Parathyroid adenoma (tissue), 2 donors: ENCODE measurements around the gene C2orf80.

Experiments
- H2AFZ ChIP-seq: fragments of 300-600 bp; sonication (generic); one replicate; pipeline ENCODE4 v1.7.0; 2017; ENCODE audit warnings: antibody characterized with exemption, mild to moderate bottlenecking
- H3K27ac ChIP-seq: fragments of 300-600 bp; sonication (generic); one replicate; pipeline ENCODE4 v1.7.0; 2017
- H3K27me3 ChIP-seq: fragments of 300-600 bp; sonication (generic); one replicate; pipeline ENCODE4 v1.7.0; 2017; ENCODE audit warnings: low read length; ENCODE audit not compliant: control insufficient read depth, insufficient read depth
- H3K36me3 ChIP-seq: fragments of 300-600 bp; sonication (generic); one replicate; pipeline ENCODE4 v1.7.0; 2017; ENCODE audit warnings: low read length; ENCODE audit not compliant: control insufficient read depth, insufficient read depth
- H3K4me1 ChIP-seq: fragments of 300-600 bp; sonication (generic); one replicate; pipeline ENCODE4 v1.7.0; 2017; ENCODE audit warnings: control low read depth
- H3K4me2 ChIP-seq: fragments of 300-600 bp; sonication (generic); one replicate; pipeline ENCODE4 v1.7.0; 2017; ENCODE audit warnings: low read length
- H3K4me3 ChIP-seq: fragments of 300-600 bp; sonication (generic); one replicate; pipeline ENCODE4 v1.7.0; 2017; ENCODE audit warnings: low read depth, low read length
- H3K79me2 ChIP-seq: fragments of 300-600 bp; sonication (generic); one replicate; pipeline ENCODE4 v1.7.0; 2017; ENCODE audit warnings: control low read depth
- H3K9ac ChIP-seq: fragments of 300-600 bp; sonication (generic); one replicate; pipeline ENCODE4 v1.7.0; 2017; ENCODE audit warnings: mild to moderate bottlenecking
- H3K9me3 ChIP-seq: fragments of 300-600 bp; sonication (generic); one replicate; pipeline ENCODE4 v1.7.0; 2017; ENCODE audit warnings: low read length; ENCODE audit not compliant: control insufficient read depth
- TF ChIP-seq, protein P1 (sequence below): fragments of 300-600 bp; sonication (generic); IDR thresholded peaks from one replicate; pipeline ENCODE4 v1.7.0; 2017; ENCODE audit warnings: antibody characterized with exemption, mild to moderate bottlenecking
- donor health status: primary hyperparathyroidism.

The C2orf80 gene

DNA sequence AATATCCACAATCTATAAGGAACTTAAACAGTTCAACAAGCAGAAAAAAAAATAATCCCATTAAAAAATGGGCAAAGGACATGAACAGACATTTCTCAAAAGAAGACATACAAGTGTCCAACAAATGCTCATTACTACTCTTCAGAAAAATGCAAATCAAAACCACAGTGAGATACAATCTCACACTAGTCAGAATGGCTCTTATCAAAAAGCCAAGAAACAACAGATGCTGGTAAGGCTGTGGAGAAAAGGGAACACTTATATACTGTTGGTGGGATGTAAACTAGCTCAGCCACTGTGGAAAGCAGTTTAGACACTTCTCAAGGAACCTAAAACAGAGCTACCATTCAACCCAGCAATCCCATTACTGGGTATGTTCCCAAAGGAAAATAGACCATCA is 36.7 kb downstream of the C2orf80 start:
- no peak overlapping the region for H3K4me3 ChIP-seq
- TF ChIP-seq, protein P1, sequence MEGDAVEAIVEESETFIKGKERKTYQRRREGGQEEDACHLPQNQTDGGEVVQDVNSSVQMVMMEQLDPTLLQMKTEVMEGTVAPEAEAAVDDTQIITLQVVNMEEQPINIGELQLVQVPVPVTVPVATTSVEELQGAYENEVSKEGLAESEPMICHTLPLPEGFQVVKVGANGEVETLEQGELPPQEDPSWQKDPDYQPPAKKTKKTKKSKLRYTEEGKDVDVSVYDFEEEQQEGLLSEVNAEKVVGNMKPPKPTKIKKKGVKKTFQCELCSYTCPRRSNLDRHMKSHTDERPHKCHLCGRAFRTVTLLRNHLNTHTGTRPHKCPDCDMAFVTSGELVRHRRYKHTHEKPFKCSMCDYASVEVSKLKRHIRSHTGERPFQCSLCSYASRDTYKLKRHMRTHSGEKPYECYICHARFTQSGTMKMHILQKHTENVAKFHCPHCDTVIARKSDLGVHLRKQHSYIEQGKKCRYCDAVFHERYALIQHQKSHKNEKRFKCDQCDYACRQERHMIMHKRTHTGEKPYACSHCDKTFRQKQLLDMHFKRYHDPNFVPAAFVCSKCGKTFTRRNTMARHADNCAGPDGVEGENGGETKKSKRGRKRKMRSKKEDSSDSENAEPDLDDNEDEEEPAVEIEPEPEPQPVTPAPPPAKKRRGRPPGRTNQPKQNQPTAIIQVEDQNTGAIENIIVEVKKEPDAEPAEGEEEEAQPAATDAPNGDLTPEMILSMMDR, result no peak

DNA sequence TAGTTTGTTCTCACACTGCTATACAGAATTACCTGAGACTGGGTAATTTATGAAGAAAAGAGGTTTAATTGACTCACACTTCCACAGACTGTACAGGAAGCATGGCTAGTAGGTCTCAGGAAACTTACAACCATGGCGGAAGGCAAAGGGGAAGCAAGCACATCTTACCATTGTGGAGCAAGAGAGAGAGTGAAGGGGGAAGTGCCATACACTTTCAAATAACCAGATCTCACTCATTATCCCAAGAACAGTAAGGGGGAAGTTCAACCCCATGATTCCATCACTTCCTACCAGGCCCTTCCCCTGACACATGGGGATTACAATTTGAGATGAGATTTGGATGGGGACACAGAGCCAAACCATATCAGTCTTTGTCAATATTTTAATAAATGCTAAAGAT is 38.9 kb downstream of the C2orf80 start:
- Histone ChIP-seq H3K4me2 (no peak overlapping the region), H3K9me3 (no peaks in the 10 kb centered on the region), H3K27ac (no peak overlapping the region), H3K79me2 (no peaks in the 10 kb centered on the region), H3K27me3 (no peaks in the 10 kb centered on the region), H2AFZ (no peak overlapping the region), H3K36me3 (no peaks in the 10 kb centered on the region), H3K4me3 (no peak overlapping the region), H3K9ac (no peak overlapping the region), H3K4me1 (no peaks in the 10 kb centered on the region)
- TF ChIP-seq, protein P1, result no peak

More for the DNA sequence above, 36.7 kb downstream of the C2orf80 start:
- Histone ChIP-seq H3K9ac (no peak overlapping the region), H3K27me3 (no peaks in the 10 kb centered on the region), H3K9me3 (no peaks in the 10 kb centered on the region), H3K36me3 (no peaks in the 10 kb centered on the region), H3K79me2 (no peaks in the 10 kb centered on the region), H3K4me2 (no peak overlapping the region), H3K4me1 (no peaks in the 10 kb centered on the region), H3K27ac (no peak overlapping the region), H2AFZ (no peak overlapping the region)

DNA sequence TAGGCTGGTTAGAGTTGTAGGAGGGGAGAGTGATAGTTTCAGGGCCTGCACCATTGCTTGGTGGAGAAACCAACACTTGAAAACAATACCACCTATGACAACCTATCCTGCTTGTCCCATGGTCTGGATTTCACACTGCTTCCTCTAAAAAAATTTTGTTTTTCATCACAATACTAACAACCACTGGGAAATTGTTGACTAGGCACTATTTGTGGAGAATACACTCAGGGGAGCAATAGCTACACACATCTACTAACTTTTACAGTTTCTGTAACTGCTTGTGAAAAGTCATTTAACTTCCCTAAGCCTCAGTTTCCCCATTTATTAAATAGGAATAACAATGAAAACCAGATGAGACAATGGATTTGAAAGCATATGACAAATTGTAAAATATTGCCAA is 39.7 kb downstream of the C2orf80 start:
- Histone ChIP-seq H3K27ac (no peak overlapping the region), H3K4me2 (no peak overlapping the region), H3K36me3 (no peaks in the 10 kb centered on the region), H3K4me1 (no peaks in the 10 kb centered on the region), H2AFZ (no peak overlapping the region), H3K9ac (no peak overlapping the region), H3K4me3 (no peak overlapping the region), H3K79me2 (no peaks in the 10 kb centered on the region), H3K9me3 (no peaks in the 10 kb centered on the region), H3K27me3 (no peaks in the 10 kb centered on the region)
- TF ChIP-seq, protein P1, result no peak

DNA sequence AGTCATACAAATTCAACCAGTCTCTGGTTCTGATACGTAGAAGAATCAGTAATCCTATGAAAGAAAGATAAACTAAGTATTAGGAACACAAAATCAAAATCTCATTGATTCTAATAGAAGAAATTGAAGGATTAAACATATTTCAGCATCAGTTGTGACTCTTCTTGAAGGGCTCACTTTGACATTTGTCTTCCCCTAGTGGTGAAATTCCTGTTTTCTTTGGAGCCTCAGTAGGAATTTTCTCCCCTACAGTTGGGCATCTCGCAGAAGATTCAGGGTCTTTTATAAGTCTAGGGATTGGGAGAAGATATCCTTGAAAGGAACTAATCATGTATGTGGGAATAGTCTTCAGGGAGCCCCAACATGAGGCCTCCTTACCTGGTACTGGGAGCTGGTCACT is 41.0 kb downstream of the C2orf80 start:
- TF ChIP-seq, protein P1, result peak; percentile 20
- no peaks in the 10 kb centered on the region for H3K9me3 ChIP-seq
- no peaks in the 10 kb centered on the region for H3K36me3 ChIP-seq
- no peak overlapping the region for H3K4me3 ChIP-seq
- H2AFZ ChIP-seq, result no peak overlapping the region
- H3K4me2 ChIP-seq, result no peak overlapping the region
- no peaks in the 10 kb centered on the region for H3K27me3 ChIP-seq
- H3K4me1 ChIP-seq, result no peaks in the 10 kb centered on the region
- no peaks in the 10 kb centered on the region for H3K79me2 ChIP-seq
- no peak overlapping the region for H3K27ac ChIP-seq
- H3K9ac ChIP-seq, result no peak overlapping the region

DNA sequence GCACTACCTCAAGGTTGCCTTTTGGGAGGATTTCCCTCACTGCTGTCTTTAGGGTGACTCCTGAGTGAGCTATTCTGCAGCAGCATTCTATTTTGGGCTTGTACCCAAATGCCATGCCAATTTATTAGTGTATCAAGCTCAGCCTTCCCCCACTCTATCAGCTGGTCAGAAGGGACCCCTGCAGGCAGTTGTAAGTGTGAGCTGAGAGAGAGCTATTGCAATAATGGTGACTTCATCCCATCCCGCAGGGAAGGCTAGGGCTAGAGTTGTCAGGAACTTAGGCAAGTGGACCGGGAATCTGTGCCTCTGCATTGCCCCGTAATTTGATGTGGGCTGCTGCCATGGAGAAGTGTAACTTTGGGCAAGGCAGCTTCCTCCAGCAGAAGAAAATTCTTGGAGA is 42.1 kb downstream of the C2orf80 start:
- Histone ChIP-seq H2AFZ (no peak overlapping the region), H3K27ac (no peak overlapping the region), H3K36me3 (no peaks in the 10 kb centered on the region), H3K9ac (no peak overlapping the region), H3K9me3 (no peaks in the 10 kb centered on the region), H3K27me3 (no peaks in the 10 kb centered on the region), H3K4me3 (no peak overlapping the region), H3K79me2 (no peaks in the 10 kb centered on the region), H3K4me2 (no peak overlapping the region), H3K4me1 (no peaks in the 10 kb centered on the region)
- TF ChIP-seq, protein P1, result no peak
